ENCODE data around the gene CDC5L. TPM values are rescaled to one million over a fixed set of nuclear protein-coding genes. Genes with fewer than 3 reads are reported as not detected.
A peak's percentile ranks its signal among the peaks of the same experiment; 100 is the strongest.

CDC5L gene
- polyA plus RNA-seq, 3 donors from 2014 or later, result 8.1 to 16.6 (median 10.6) TPM

DNA sequence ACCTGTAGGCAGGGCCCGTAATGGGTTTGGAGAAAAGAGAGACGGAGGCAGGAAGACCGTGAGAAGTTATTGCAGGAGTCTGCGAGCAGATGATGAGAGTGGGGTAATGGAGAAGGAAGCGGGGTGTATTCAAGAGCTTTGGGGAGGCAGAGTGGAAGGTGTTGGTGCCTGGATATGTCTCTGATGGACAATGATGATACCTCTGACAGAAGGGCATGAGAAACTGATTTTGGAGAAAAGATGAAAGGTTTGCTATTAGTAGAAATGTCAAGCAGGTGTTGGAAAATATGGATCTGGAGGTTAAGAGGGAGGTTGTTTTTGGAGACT, 69.4 kb downstream of the CDC5L start:
- no peak for DNase-seq
- Mint-ChIP-seq H3K4me1 (no peaks in the 10 kb centered on the region), H3K27ac (no peak overlapping the region), H3K27me3 (ENCODE audit: low read depth in 3 of 3) (peaks cover 0 to 2% (median 0%) of the 10 kb centered on the region in 3 donors), H3K4me3 (no peak overlapping the region), H3K36me3 (peaks cover 0 to 6% (median 4%) of the 10 kb centered on the region in 3 donors), H3K9me3 (no peaks in the 10 kb centered on the region)

DNA sequence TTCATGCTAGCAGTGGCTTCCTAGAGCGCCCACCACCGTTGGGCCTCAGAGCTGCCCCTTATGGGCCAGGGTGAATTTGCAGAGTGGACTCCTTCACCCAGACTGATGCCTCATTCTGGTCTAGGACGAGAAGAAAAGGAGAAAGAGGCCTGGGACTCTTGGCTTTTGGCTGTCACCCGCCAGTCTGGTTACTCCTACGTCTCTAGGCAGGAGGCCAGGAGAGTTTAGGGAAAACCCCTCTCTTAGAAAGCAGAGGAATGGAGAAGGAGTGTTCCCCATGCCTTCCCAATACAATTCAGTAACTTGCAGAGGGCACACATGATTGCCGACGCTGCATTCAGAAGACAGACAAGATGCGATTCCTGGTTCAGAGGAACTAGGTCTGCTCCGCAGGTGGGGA, 70.1 kb downstream of the CDC5L start:
- Mint-ChIP-seq H3K4me1 (peaks cover 3 to 5% of the 10 kb centered on the region in 2 donors), H3K36me3 (peaks cover 0 to 3% (median 2%) of the 10 kb centered on the region in 3 donors), H3K4me3 (no peak overlapping the region), H3K27ac (no peak overlapping the region), H3K9me3 (no peaks in the 10 kb centered on the region), H3K27me3 (ENCODE audit: low read depth in 3 of 3) (peaks cover 0 to 7% (median 1%) of the 10 kb centered on the region in 3 donors)
- DNase-seq, result no peak

DNA sequence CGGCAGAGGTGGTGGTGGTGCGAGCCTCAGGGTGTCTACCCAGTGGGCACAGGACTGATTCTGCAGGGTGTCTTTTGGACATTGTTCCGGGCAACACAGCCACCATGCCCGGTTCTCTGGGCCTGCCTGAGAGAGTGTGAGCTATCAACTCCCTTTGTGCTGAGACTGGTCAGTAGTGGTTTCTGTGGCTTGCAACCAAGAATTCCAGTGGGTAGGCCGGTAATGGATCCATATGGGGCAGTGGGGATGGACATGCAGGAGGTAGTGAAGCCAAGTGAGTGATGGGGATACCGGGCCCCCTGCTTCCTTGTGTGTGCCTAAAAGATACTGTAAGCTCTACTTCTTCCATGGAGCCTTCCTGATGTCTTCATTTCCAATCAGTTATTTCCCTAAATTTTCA, 71.0 kb downstream of the CDC5L start:
- Mint-ChIP-seq H3K36me3 (no peaks in the 10 kb centered on the region), H3K4me3 (no peak overlapping the region), H3K27ac (no peak overlapping the region), H3K27me3 (ENCODE audit: low read depth in 3 of 3) (peaks cover 0 to 7% (median 1%) of the 10 kb centered on the region in 3 donors), H3K9me3 (no peaks in the 10 kb centered on the region), H3K4me1 (peaks cover 13 to 14% of the 10 kb centered on the region in 2 donors)
- no peak for DNase-seq

DNA sequence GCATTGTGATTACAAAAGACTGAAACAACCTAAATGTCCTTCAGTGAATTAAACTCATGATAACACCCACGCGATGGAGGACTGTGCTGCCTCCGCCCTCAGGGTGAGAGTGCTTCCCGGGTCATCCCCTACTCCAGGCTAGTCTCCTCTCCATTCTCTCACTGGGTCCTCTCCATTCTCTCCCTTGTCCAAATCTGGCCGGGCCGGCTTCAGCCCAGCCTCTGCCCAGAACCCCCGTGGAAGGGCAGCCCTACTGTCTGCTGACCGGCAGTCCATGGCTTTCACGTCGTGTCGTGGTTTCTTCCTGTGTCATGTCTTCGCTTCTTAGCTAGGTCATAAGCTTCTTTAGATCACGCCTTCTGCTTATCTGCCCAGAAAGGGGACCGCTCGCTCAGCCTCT, 74.8 kb downstream of the CDC5L start:
- Mint-ChIP-seq H3K27me3 (ENCODE audit: low read depth in 3 of 3) (peaks cover 0 to 9% (median 1%) of the 10 kb centered on the region in 3 donors), H3K27ac (peak overlapping the region in 1 of 6 donors; percentile 40), H3K4me3 (no peak overlapping the region), H3K36me3 (no peaks in the 10 kb centered on the region), H3K9me3 (no peaks in the 10 kb centered on the region), H3K4me1 (peaks cover 13 to 18% of the 10 kb centered on the region in 2 donors)
- no peak for DNase-seq

DNA sequence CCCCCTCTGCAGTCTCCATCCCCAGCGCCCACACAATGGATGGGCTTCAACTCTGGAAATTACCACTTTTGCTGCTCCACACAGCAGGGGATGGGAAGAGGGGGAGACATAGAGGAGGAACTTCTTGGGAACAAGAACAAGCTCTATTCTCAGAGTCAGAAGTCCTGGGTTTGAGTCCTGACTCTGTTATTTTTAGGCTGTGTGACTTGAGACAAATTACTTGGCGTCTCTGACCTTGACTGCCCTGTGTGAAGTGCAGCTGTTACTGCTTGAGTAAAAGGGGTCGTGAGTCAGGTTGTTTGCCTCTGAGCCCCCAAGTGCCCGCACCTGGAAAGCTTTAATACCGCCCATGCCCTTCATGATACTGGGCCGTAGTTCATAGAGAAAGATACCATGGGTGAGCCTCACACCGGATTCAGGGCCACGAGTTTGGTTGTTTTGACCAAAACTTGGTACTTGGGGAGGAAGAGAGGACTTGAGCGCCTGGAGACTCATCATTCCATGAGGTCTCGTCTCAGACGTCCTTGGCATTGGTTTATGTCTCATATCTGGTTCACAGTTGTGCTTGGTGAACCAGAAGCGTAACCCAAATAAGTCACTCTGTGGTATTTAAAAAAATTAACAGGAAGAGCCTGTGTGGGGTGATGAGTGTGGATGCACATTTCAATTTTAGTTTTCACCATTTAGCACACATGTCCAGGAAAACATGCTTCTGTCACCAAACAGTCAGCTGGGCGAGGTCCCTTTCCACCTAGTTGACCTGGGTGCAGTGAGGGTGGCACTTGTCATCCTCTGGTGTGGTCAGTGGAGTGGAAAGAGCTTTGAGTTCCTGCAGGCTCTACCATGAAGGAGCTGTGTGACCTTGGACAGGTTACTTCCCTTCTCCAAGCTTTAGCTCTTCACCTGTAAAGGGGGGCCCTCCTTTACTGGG, 75.6 kb downstream of the CDC5L start:
- no peaks in the 10 kb centered on the region for H3K9me3 Mint-ChIP-seq
- no peak overlapping the region for H3K4me3 Mint-ChIP-seq
- peaks cover 13 to 18% of the 10 kb centered on the region in 2 donors for H3K4me1 Mint-ChIP-seq
- peak overlapping the region in 2 of 6 donors; percentile 8 to 40 for H3K27ac Mint-ChIP-seq
- peaks cover 0 to 11% (median 1%) of the 10 kb centered on the region in 3 donors for H3K27me3 Mint-ChIP-seq (ENCODE audit: low read depth in 3 of 3)
- DNase-seq, result peak in 1 of 3 donors; percentile 39
- no peaks in the 10 kb centered on the region for H3K36me3 Mint-ChIP-seq

DNA sequence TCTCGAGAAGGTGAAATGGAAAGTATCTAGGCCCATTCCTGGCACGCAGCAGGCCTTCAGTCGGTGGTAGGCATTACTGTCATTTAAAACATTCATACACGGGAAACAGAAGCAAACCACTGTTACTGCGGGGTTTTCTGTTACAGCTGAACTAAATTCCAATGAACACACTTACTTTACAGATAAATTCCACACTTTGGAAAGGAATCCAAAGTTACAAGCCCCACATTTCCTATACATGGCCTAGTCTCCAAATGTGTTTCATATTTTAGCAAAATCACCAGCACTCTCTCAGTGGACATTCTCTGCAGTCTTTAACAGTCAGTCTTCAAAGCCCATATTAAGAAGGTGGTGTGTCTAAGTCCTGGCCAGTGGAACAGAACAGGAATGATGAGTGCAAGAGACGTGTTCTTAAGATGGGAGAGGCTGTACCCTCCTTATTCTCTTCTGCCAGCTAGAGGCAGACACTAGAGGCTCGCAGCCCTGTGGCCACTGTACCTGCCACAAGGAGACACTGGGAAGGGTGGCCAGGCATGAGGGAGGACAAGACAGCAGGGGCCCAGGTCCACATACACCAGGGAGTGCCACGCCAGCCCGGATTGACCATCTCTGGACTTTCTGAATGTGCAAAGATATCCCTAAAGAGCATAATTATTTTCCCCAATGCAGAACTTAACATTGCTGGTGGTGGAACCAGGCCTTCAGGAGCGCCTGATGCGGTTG, 76.4 kb downstream of the CDC5L start:
- H3K27me3 Mint-ChIP-seq (ENCODE audit: low read depth in 3 of 3), result peaks cover 1 to 9% (median 2%) of the 10 kb centered on the region in 3 donors
- H3K4me3 Mint-ChIP-seq, result no peak overlapping the region
- no peaks in the 10 kb centered on the region for H3K36me3 Mint-ChIP-seq
- no peak for DNase-seq
- H3K4me1 Mint-ChIP-seq, result peaks cover 13 to 18% of the 10 kb centered on the region in 2 donors
- H3K27ac Mint-ChIP-seq, result peak overlapping the region in 1 of 6 donors; percentile 21
- no peaks in the 10 kb centered on the region for H3K9me3 Mint-ChIP-seq

DNA sequence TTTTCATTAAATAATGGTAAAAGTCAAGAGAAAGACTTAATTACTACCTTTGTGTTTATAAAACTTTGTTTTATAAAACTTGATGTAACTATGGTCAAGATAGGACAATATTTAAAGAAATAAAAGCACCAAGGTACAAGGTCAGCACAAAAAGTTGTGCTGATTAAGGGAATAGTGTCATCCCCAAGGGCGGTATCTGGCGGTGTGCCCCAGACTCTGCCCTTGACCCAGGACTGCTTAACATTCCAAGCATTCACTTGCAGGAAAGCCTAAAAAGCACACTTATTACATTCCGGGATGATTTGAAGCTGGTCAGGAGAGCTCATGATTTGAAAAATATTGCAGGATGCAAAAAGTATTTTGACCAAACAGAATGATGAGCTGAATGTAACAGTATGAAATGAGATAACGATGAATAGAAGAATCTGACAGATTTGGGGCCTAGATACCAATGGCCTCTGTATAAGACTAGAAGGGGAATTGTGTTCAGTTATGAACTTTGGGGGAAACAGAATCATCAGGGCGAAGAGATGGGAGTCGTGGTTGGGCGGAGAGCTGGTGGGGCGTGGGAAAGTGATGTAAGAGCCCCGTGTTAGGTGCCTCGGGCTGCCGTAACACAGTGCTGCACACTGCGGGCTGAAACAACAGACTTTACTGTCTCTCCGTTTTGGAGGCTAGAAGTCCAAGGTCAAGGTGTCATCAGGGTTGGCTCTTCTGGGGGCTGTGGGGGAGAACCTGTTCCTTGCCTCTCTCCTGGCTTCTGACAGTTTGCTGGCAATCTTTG, 77.2 kb downstream of the CDC5L start:
- H3K27me3 Mint-ChIP-seq (ENCODE audit: low read depth in 3 of 3), result peaks cover 1 to 9% (median 2%) of the 10 kb centered on the region in 3 donors
- H3K4me3 Mint-ChIP-seq, result no peak overlapping the region
- DNase-seq, result no peak
- no peaks in the 10 kb centered on the region for H3K9me3 Mint-ChIP-seq
- no peaks in the 10 kb centered on the region for H3K36me3 Mint-ChIP-seq
- H3K4me1 Mint-ChIP-seq, result peaks cover 13 to 18% of the 10 kb centered on the region in 2 donors
- no peak overlapping the region for H3K27ac Mint-ChIP-seq

DNA sequence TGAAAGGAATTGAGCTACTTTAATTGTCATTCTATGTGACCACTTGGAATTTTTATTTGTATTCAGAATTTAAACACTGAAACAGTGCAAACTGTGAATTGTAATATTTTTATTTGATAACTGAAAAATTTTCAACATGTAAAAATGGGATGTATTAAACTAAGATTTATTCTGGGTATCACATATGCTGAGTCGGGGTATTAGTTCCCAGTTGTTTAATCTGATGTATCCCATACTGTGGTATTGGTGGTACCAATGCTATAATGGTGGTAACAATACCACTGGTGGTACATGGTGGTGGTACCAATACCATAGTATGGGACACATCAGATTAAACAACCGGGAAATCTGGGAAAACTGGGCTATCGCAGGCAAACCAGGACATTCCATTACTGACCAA, 79.4 kb downstream of the CDC5L start:
- DNase-seq, result no peak
- Mint-ChIP-seq H3K27ac (no peak overlapping the region), H3K4me1 (peaks cover 13 to 18% of the 10 kb centered on the region in 2 donors), H3K9me3 (no peaks in the 10 kb centered on the region), H3K4me3 (no peak overlapping the region), H3K36me3 (no peaks in the 10 kb centered on the region), H3K27me3 (ENCODE audit: low read depth in 3 of 3) (peaks cover 1 to 9% (median 2%) of the 10 kb centered on the region in 3 donors)

DNA sequence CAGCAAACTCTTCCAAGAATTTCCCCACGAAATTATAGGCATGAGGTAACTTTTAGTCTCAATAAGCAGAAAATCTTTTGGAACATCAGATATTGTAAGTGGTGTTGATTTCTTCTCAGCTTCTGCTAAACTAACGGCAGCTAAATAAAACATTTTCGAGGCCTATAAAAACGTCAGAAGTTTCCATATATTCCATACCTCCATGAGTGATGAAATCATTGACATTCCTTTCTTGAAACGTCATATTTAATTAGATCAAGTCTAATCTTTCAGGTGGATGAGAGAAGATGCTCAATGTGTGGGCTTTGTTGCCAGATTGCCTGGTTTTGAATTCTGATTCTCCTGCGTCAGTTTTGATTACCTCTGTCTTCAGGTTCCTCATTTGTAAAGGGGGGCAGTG, 81.3 kb downstream of the CDC5L start:
- DNase-seq, result no peak
- Mint-ChIP-seq H3K9me3 (no peaks in the 10 kb centered on the region), H3K27me3 (ENCODE audit: low read depth in 3 of 3) (peaks cover 2 to 4% (median 2%) of the 10 kb centered on the region in 3 donors), H3K4me1 (peaks cover 0 to under 1% of the 10 kb centered on the region in 2 donors), H3K27ac (no peak overlapping the region), H3K4me3 (no peak overlapping the region), H3K36me3 (no peaks in the 10 kb centered on the region)

DNA sequence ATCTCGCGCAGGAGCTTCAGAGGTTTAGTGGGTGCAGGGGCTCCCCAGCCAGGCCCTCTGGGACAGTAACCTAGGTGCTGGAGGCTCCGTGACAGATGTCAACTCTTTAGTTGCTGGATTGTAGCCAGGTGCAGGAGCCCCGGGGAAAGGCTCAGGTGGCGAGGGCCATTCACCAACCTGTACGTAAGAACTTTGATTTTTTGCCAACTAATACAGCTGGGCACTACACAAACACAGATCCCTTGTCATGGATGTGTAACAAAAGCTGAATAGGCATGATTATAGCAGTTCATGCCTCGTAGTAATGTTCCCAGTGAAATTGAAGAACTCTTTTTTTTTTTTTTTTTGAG, 82.6 kb downstream of the CDC5L start:
- no peak for DNase-seq
- no peak overlapping the region for H3K27ac Mint-ChIP-seq
- no peaks in the 10 kb centered on the region for H3K36me3 Mint-ChIP-seq
- peaks cover 0 to 2% of the 10 kb centered on the region in 2 donors for H3K4me1 Mint-ChIP-seq
- peaks cover 2 to 4% (median 2%) of the 10 kb centered on the region in 3 donors for H3K27me3 Mint-ChIP-seq (ENCODE audit: low read depth in 3 of 3)
- H3K4me3 Mint-ChIP-seq, result no peak overlapping the region
- H3K9me3 Mint-ChIP-seq, result no peaks in the 10 kb centered on the region

DNA sequence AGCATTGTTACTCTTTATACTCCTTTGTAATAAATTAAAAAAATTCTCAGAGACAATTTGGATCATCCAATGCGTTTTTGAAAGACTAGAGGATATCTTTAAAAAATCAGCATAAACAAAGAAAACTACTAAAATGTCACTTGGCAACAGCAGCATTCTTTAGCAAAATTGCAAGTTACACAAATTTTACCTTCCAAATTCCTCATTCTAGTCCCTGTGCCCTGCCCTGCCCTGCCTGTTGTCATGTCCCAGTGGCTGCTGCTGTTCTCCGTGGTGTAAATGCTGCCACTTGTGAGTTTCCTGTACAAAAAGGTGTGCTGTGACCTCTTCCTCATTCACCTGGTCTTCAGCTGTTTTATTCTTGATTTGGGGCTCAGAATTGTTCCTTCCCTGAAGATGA, 83.2 kb downstream of the CDC5L start:
- Mint-ChIP-seq H3K27me3 (ENCODE audit: low read depth in 3 of 3) (peaks cover 2 to 4% (median 2%) of the 10 kb centered on the region in 3 donors), H3K27ac (no peak overlapping the region), H3K9me3 (no peaks in the 10 kb centered on the region)

DNA sequence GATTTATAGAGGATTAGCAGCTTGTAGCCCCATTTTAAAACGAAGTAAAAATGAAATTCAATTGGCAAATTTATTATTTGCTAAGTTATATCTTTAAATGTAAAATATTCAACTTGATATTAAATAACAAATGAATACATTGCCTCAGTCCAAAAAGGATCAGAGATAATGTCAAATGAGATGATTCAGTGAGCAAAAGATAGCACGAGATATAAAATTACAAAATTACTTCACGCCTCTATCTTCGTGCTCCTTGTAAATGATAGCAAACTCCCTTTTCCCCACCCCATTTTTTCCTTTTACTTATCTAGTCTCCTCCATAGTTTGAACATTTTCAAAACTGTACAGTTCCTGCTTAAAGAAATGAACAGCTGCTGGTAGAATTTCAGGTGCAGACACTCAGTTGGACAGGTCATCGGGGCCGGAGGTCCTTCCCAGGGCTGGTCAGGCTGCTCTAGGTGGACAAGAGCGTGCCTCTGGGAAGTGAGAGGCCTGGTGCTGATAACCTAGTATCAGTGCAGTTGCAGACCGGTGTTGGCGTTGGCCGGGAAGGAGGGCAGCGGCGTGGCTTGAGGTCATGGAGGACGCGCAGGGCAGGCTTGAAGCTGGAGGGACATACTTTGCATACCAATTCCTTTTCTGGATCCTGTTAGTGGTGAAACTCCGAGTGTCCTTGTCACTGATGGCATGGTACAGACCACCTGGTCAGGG, 83.9 kb downstream of the CDC5L start:
- Mint-ChIP-seq H3K4me1 (peaks cover 0 to 5% of the 10 kb centered on the region in 2 donors), H3K27ac (no peak overlapping the region), H3K4me3 (no peak overlapping the region), H3K9me3 (no peaks in the 10 kb centered on the region), H3K27me3 (ENCODE audit: low read depth in 3 of 3) (peaks cover 2 to 8% (median 2%) of the 10 kb centered on the region in 3 donors), H3K36me3 (no peaks in the 10 kb centered on the region)
- DNase-seq, result no peak

More for the DNA sequence above, 83.2 kb downstream of the CDC5L start:
- no peak overlapping the region for H3K4me3 Mint-ChIP-seq
- no peak for DNase-seq
- no peaks in the 10 kb centered on the region for H3K36me3 Mint-ChIP-seq
- H3K4me1 Mint-ChIP-seq, result peaks cover 0 to 5% of the 10 kb centered on the region in 2 donors

DNA sequence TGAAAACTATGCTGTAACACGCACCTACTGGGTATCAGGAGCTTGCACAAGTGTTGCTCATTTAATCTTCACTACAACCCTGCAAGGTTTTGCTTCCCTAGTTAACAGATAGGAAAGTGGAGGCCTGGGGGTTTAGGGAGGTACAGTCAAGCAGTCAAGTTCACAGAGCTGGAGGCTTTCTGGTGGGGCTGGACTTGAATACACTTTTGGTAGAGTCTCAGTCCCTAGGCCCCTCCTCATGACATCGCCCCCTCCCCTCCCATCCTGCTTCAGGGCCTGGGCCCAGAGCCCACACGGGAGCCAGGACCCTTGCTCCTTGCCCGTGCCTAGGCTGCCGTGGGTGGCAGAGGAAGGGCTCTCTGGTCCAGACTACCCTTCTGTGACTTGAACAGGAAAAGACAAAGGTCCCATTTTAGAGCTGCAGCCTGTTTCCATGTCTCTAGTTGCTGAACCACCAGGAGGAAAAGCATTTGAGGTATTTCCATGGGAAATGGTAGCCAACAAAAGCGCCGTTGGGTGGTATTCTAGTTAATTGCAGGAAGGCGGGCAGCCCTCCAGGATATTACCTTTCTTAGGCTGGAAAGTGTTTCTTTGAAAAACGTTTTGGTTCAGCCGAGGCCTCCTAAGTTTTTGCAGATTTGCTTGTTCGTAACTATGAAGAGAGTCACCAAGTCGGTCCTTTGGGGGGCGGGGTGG, 84.9 kb downstream of the CDC5L start:
- no peak for DNase-seq
- Mint-ChIP-seq H3K27me3 (ENCODE audit: low read depth in 3 of 3) (peaks cover 2 to 6% (median 2%) of the 10 kb centered on the region in 3 donors), H3K4me3 (no peak overlapping the region), H3K27ac (no peak overlapping the region), H3K36me3 (no peaks in the 10 kb centered on the region), H3K9me3 (no peaks in the 10 kb centered on the region), H3K4me1 (peaks cover 0 to 5% of the 10 kb centered on the region in 2 donors)
